Measurements from ENCODE around the gene MCM7.

DNA sequence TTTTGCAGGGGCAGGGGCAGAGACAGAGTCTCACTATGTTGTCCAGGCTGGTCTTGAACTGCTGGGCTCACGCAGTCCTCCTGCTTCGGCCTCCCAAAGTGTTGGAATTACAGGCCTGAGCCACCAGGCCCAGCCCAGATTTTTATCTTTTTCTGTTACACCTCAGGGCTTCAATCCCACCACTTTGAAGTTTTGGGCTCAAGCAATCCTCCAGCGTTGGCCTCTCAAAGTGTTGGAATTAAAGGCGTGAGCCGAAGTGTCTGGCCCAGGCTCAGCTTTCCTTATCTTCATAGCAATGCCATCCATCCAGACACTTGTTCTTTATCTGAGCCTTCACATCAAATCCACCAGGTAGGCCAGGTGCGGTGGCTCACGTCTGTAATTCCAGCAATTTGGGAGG lies 13.8 kb upstream of the MCM7 start:
- TF ChIP-seq, protein P1, sequence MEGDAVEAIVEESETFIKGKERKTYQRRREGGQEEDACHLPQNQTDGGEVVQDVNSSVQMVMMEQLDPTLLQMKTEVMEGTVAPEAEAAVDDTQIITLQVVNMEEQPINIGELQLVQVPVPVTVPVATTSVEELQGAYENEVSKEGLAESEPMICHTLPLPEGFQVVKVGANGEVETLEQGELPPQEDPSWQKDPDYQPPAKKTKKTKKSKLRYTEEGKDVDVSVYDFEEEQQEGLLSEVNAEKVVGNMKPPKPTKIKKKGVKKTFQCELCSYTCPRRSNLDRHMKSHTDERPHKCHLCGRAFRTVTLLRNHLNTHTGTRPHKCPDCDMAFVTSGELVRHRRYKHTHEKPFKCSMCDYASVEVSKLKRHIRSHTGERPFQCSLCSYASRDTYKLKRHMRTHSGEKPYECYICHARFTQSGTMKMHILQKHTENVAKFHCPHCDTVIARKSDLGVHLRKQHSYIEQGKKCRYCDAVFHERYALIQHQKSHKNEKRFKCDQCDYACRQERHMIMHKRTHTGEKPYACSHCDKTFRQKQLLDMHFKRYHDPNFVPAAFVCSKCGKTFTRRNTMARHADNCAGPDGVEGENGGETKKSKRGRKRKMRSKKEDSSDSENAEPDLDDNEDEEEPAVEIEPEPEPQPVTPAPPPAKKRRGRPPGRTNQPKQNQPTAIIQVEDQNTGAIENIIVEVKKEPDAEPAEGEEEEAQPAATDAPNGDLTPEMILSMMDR (IDR thresholded peaks at IDR 0.05) = no peak
- no peak for TF ChIP-seq EP300 (IDR thresholded peaks at IDR 0.05)
- TF ChIP-seq POLR2A (IDR thresholded peaks at IDR 0.05) = no peak

Data from tibial nerve (tissue), 4 donors.